Activated CD8-positive, alpha-beta T cell treated with anti-CD3 and anti-CD28 coated beads for 36 hours (primary cell): ENCODE measurements around the gene GPR141. TPM values are rescaled to one million over a fixed set of nuclear protein-coding genes. Genes with fewer than 3 reads are reported as not detected.

Experiments used
- ATAC-seq: fragments of 200-7000 bp; cut with Tn5 transposase; one replicate; pipeline ENCODE4 v1.10.0; 2021; ENCODE audit warnings: mild to moderate bottlenecking, moderate library complexity
- CTCF ChIA-PET: fragments of 350-600 bp; sonication (Branson Sonifier 250); formaldehyde crosslinking; loops from one replicate; lab custom pipeline; 2021; ENCODE audit warnings: antibody characterized with exemption; lab: Charles Lee
- POLR2A ChIA-PET: fragments of 350-600 bp; sonication (Branson Sonifier 250); formaldehyde crosslinking; loops from one replicate; lab custom pipeline; 2021; ENCODE audit warnings: antibody characterized with exemption; lab: Charles Lee
- DNase-seq: peaks from one replicate; pipeline ENCODE4 v3.0.0-alpha.2; 2020
- H3K27ac Mint-ChIP-seq: one replicate; pipeline ENCODE4 v1.8.0; 2021; ENCODE audit warnings: mild to moderate bottlenecking, mixed read lengths
- H3K27me3 Mint-ChIP-seq: one replicate; pipeline ENCODE4 v1.8.0; 2021; ENCODE audit warnings: mixed read lengths
- H3K36me3 Mint-ChIP-seq: one replicate; pipeline ENCODE4 v1.8.0; 2021; ENCODE audit warnings: low read depth, mixed read lengths
- H3K4me1 Mint-ChIP-seq: one replicate; pipeline ENCODE4 v1.8.0; 2021; ENCODE audit warnings: low read depth, mixed read lengths
- H3K4me3 Mint-ChIP-seq: one replicate; pipeline ENCODE4 v1.8.0; 2021; ENCODE audit warnings: mild to moderate bottlenecking, moderate library complexity, mixed read lengths
- H3K9me3 Mint-ChIP-seq: one replicate; pipeline ENCODE4 v1.8.0; 2021; ENCODE audit warnings: mixed read lengths
- intact Hi-C: fragments of 100-400 bp; cut with micrococcal nuclease; formaldehyde crosslinking; loops from one replicate; pipeline ENCODE4 v1.10.0; 2022
- total RNA-seq, 2 experiments: library from RNA; stranded (reverse); gene quantifications; one replicate each; pipeline ENCODE4 v1.2.3, GENCODE V29; 2021
- TF ChIP-seq, protein P1 (sequence below): fragments of 200-600 bp; IDR thresholded peaks from one replicate; pipeline ENCODE4 v1.8.0; 2022; ENCODE audit warnings: antibody characterized with exemption, mild to moderate bottlenecking

The GPR141 gene
- total RNA-seq, 2 experiments from 2014 or later: not detected

DNA sequence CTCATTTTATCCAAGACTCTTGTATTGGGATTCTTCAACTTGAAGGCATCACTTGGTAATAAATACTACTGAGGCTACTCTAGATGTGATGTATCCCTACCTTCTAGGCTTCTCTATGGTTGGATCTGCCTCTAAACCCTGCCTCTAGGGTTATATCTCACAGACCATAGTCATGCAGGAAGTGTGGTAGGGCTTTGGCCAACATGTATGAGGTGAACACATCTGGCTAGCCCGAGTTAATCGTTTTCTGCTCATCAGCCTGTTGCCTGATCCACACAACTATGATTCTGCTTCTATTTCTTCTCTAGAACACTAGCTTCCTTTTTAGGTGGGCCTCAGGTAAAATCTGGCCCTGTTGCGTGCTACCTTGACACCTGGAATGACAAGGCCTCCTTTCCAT, 86.2 kb downstream of the GPR141 start:
- no peaks in the 10 kb centered on the region for H3K27me3 Mint-ChIP-seq
- H3K4me3 Mint-ChIP-seq: no peak overlapping the region
- CTCF ChIA-PET: interaction anchor here (1.1 kb wide), 1 partner anchor 64 kb away, joined by 3 read pairs; no protein-coding TSS in a partner anchor
- no peaks in the 10 kb centered on the region for H3K36me3 Mint-ChIP-seq
- POLR2A ChIA-PET: no interaction called here
- peaks cover 5% of the 10 kb centered on the region for H3K4me1 Mint-ChIP-seq
- no peaks in the 10 kb centered on the region for H3K9me3 Mint-ChIP-seq
- no peak for ATAC-seq
- no peak for DNase-seq
- intact Hi-C loops: no loop called here
- TF ChIP-seq, protein P1, sequence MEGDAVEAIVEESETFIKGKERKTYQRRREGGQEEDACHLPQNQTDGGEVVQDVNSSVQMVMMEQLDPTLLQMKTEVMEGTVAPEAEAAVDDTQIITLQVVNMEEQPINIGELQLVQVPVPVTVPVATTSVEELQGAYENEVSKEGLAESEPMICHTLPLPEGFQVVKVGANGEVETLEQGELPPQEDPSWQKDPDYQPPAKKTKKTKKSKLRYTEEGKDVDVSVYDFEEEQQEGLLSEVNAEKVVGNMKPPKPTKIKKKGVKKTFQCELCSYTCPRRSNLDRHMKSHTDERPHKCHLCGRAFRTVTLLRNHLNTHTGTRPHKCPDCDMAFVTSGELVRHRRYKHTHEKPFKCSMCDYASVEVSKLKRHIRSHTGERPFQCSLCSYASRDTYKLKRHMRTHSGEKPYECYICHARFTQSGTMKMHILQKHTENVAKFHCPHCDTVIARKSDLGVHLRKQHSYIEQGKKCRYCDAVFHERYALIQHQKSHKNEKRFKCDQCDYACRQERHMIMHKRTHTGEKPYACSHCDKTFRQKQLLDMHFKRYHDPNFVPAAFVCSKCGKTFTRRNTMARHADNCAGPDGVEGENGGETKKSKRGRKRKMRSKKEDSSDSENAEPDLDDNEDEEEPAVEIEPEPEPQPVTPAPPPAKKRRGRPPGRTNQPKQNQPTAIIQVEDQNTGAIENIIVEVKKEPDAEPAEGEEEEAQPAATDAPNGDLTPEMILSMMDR: no peak
- H3K27ac Mint-ChIP-seq: no peak overlapping the region

DNA sequence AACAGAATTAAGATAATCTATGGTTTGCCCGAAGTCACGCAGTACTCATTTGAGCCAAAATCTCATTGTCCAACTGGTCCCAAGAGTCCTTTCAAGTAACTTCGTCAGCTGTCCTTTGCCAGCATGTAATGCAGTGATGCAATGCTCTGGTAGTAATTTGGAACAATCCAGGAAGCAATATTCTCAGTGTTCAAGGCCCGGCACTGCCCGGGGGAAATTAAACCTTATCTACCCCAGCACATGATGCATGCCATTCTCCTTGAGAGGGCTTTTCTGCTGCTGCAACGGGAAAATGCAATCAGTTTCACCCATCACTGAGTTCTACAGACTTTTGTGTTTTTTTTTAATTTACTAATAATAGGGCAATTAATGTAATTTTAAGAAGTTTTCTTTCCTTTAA, 87.3 kb downstream of the GPR141 start:
- ATAC-seq (no peak), DNase-seq (no peak)
- intact Hi-C loops: no loop called here
- POLR2A ChIA-PET: no interaction called here
- CTCF ChIA-PET: no interaction called here
- no peaks in the 10 kb centered on the region for H3K36me3 Mint-ChIP-seq
- H3K27me3 Mint-ChIP-seq: no peaks in the 10 kb centered on the region
- no peak overlapping the region for H3K27ac Mint-ChIP-seq
- TF ChIP-seq, protein P1: no peak
- peaks cover 2% of the 10 kb centered on the region for H3K4me1 Mint-ChIP-seq
- no peak overlapping the region for H3K4me3 Mint-ChIP-seq
- peaks cover 9% of the 10 kb centered on the region for H3K9me3 Mint-ChIP-seq

DNA sequence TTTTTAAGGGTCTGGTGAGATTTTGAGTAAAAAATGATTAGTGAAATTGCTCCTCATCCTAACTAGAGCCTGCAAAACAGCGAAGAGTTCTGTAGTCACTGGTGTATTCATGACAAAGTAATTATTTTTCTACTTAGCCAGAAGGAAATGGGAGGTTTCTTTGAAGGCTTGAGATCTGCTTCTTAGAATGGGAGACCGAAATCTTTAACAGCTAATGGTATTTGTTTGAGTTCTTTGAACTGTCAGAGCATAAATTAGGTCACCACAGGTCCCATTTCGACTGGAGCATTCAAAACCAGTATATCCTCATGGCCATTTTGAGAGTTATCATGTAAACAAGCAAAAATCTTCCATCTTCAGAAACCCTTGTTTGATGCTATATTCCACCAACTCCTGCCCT, 87.8 kb downstream of the GPR141 start:
- no peak for DNase-seq
- Mint-ChIP-seq H3K4me3 (no peak overlapping the region), H3K9me3 (peaks cover 9% of the 10 kb centered on the region), H3K27ac (no peak overlapping the region), H3K4me1 (peaks cover 2% of the 10 kb centered on the region), H3K27me3 (peaks cover 1% of the 10 kb centered on the region), H3K36me3 (no peaks in the 10 kb centered on the region)
- intact Hi-C loops: no loop called here
- no peak for ATAC-seq
- TF ChIP-seq, protein P1: no peak
- POLR2A ChIA-PET: no interaction called here
- CTCF ChIA-PET: no interaction called here

DNA sequence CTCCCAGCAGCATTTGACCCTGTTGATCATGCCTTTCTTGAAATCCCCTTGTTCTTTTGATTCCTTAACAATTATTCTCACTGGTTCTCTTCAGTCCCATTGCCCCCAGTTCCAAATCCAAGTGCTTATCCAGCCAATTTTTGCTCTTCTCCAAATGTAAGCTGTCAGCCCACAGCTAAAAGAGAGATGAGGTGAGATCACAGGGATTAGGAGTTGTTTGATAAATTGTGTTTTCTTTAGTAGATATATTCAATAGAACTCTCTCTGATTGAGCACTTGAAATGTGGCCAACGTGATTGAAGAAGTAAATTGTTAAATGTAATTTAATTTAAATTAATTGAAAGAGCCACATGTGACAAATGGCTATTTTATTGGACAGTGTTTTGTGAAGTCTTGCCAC, 88.2 kb downstream of the GPR141 start:
- CTCF ChIA-PET: no interaction called here
- Mint-ChIP-seq H3K27me3 (peaks cover 1% of the 10 kb centered on the region), H3K36me3 (no peaks in the 10 kb centered on the region), H3K9me3 (peaks cover 11% of the 10 kb centered on the region), H3K4me1 (no peaks in the 10 kb centered on the region), H3K4me3 (no peak overlapping the region), H3K27ac (no peak overlapping the region)
- intact Hi-C loops: no loop called here
- POLR2A ChIA-PET: no interaction called here
- TF ChIP-seq, protein P1: no peak
- ATAC-seq (no peak), DNase-seq (no peak)

DNA sequence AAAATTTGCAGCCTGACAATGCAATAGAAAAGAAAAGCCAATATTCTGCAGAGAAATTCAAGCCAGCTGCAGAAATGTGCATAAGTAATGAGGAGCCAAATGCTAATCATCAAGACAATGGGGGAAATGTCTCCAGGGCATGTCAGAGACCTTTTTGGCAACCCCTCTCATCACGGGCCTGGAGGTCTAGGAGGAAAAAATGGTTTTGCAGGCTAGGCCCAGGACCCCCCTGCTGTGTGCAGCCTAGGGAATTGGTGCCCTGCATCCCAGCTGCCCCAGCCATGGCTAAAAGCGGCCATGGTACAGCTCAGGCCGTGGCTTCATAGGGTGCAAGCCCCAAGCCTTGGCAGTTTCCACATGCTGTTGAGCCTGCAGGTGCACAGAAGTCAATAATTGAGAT, 92.4 kb downstream of the GPR141 start:
- no peak overlapping the region for H3K27ac Mint-ChIP-seq
- DNase-seq (no peak), ATAC-seq (no peak)
- ChIA-PET POLR2A (no interaction called here), CTCF (no interaction called here)
- peaks cover 21% of the 10 kb centered on the region for H3K9me3 Mint-ChIP-seq
- H3K4me3 Mint-ChIP-seq: no peak overlapping the region
- no peaks in the 10 kb centered on the region for H3K4me1 Mint-ChIP-seq
- TF ChIP-seq, protein P1: no peak
- H3K27me3 Mint-ChIP-seq: peaks cover 1% of the 10 kb centered on the region
- intact Hi-C loops: no loop called here
- no peaks in the 10 kb centered on the region for H3K36me3 Mint-ChIP-seq
